Thyroid gland (tissue), 4 donors: ENCODE measurements around the gene CNOT1.

Experiments used
- CTCF ChIP-seq, 6 experiments: fragments of 200-600 bp in 3 of 6; fragments of 450-650 bp in 3 of 6; sonication (generic) in 3 of 6; IDR thresholded peaks; one replicate each; pipeline ENCODE4 v1.5.1; 2016 to 2019; ENCODE audit warnings: antibody characterized with exemption in 6 of 6, mild to moderate bottlenecking in 2 of 6, inconsistent platforms in 1 of 6, moderate library complexity in 1 of 6
- POLR2A ChIP-seq, 2 donors: fragments of 450-650 bp; IDR thresholded peaks; one replicate each; pipeline ENCODE4 v1.6.1; 2017; ENCODE audit warnings: antibody characterized with exemption in 2 of 2, mild to moderate bottlenecking in 2 of 2, moderate library complexity in 1 of 2

- no peak for TF ChIP-seq CTCF (IDR thresholded peaks at IDR 0.05)
- TF ChIP-seq POLR2A (IDR thresholded peaks at IDR 0.05) = no peak
Observed at GRCh38 chr16:58481226-58481869, 148.3 kb downstream of the CNOT1 start.
